ENCODE data around the gene SLC35A2. TPM values are rescaled to one million over a fixed set of nuclear protein-coding genes. Genes with fewer than 3 reads are reported as not detected.

Gene SLC35A2
- polyA plus RNA-seq (2013): 8.5 TPM

GRCh38 chrX:48911412-48912182, at the start of gene SLC35A2:
Gene SLC35A2 (minus strand): TSS chrX:48911646. CDS start chrX:48911636, 10 bp downstream.
- H3K27me3 ChIP-seq (replicated peaks in 2 of 5; ENCODE audit: control insufficient read depth in 4 of 5, insufficient read depth in 5 of 5, low read length in 4 of 5): peaks cover 0 to 3% (median 0%) of the 10 kb centered on the region in 5 experiments
- H3K4me3 ChIP-seq (ENCODE audit: control insufficient read depth in 1 of 7, extremely low read depth in 1 of 7, insufficient read depth in 4 of 7, low read depth in 2 of 7, low read length in 6 of 7): peak within 1 kb of the TSS; percentile 58 to 93 (median 76)
- 27% methylated on average over 60 of the region's 60 CpGs for WGBS (ENCODE audit: insufficient coverage)
- DNase-seq: peak; percentile 78 to 91 (median 88)
- peaks cover 7 to 37% (median 17%) of the 10 kb centered on the region in 4 experiments for H3K4me1 ChIP-seq (ENCODE audit: control extremely low read depth in 1 of 4, control insufficient read depth in 4 of 4, insufficient read depth in 4 of 4, low read length in 3 of 4)
- ChIA-PET POLR2A (interaction anchor here (0.6 to 1.9 kb wide), 5 partner anchors 10 to 47 kb away, joined by 3 to 12 read pairs (median 4); partner anchors contain the start of genes PQBP1 and TIMM17B), CTCF (interaction anchor here (0.8 to 1.7 kb wide), 3 partner anchors 20 to 32 kb away, joined by 3 to 7 read pairs (median 4); no protein-coding TSS in a partner anchor)
- H3K9me3 ChIP-seq (ENCODE audit: control extremely low read depth in 1 of 5, control insufficient read depth in 4 of 5, insufficient read depth in 2 of 5, low read depth in 1 of 5, low read length in 4 of 5): no peaks in the 10 kb centered on the region
- H3K36me3 ChIP-seq (ENCODE audit: control insufficient read depth in 4 of 4, insufficient read depth in 4 of 4, low read length in 3 of 4): peaks cover 6 to 33% (median 13%) of the 10 kb centered on the region in 4 experiments
- H3K27ac ChIP-seq (ENCODE audit: insufficient read depth in 1 of 2, low read depth in 1 of 2, low read length in 2 of 2, poor library complexity in 1 of 2, severe bottlenecking in 2 of 2): peak within 1 kb of the TSS; percentile 83 to 91

- H3K36me3 ChIP-seq (ENCODE audit: control insufficient read depth in 4 of 4, insufficient read depth in 4 of 4, low read length in 3 of 4): peaks cover 0 to 6% (median 1%) of the 10 kb centered on the region in 4 experiments
- H3K4me3 ChIP-seq (ENCODE audit: control insufficient read depth in 1 of 7, extremely low read depth in 1 of 7, insufficient read depth in 4 of 7, low read depth in 2 of 7, low read length in 6 of 7): no peak overlapping the region
- no peaks in the 10 kb centered on the region for H3K27me3 ChIP-seq (replicated peaks in 2 of 5; ENCODE audit: control insufficient read depth in 4 of 5, insufficient read depth in 5 of 5, low read length in 4 of 5)
- no peak overlapping the region for H3K27ac ChIP-seq (ENCODE audit: insufficient read depth in 1 of 2, low read depth in 1 of 2, low read length in 2 of 2, poor library complexity in 1 of 2, severe bottlenecking in 2 of 2)
- WGBS (ENCODE audit: insufficient coverage): 75% methylated on average over 2 of the region's 2 CpGs
- ChIA-PET POLR2A (no interaction called here), CTCF (interaction anchor here (1.4 kb wide), 1 partner anchor 12 kb away, joined by 4 read pairs; the partner anchor contains the start of gene KCND1)
- peaks cover 18 to 46% (median 25%) of the 10 kb centered on the region in 4 experiments for H3K4me1 ChIP-seq (ENCODE audit: control extremely low read depth in 1 of 4, control insufficient read depth in 4 of 4, insufficient read depth in 4 of 4, low read length in 3 of 4)
- DNase-seq: no peak
- peaks cover 0 to 2% (median 0%) of the 10 kb centered on the region in 5 experiments for H3K9me3 ChIP-seq (ENCODE audit: control extremely low read depth in 1 of 5, control insufficient read depth in 4 of 5, insufficient read depth in 2 of 5, low read depth in 1 of 5, low read length in 4 of 5)
These were observed 48.8 kb upstream of the SLC35A2 start for GRCh38 chrX:48960291-48960690.

GRCh38 chrX:48958635-48959094, 47.2 kb upstream of the SLC35A2 start:
- Histone ChIP-seq H3K36me3 (ENCODE audit: control insufficient read depth in 4 of 4, insufficient read depth in 4 of 4, low read length in 3 of 4) (peaks cover 0 to 15% (median 5%) of the 10 kb centered on the region in 4 experiments), H3K27ac (ENCODE audit: insufficient read depth in 1 of 2, low read depth in 1 of 2, low read length in 2 of 2, poor library complexity in 1 of 2, severe bottlenecking in 2 of 2) (peak overlapping the region; percentile 95 to 98), H3K9me3 (ENCODE audit: control extremely low read depth in 1 of 5, control insufficient read depth in 4 of 5, insufficient read depth in 2 of 5, low read depth in 1 of 5, low read length in 4 of 5) (peaks cover 0 to 2% (median 0%) of the 10 kb centered on the region in 5 experiments), H3K4me1 (ENCODE audit: control extremely low read depth in 1 of 4, control insufficient read depth in 4 of 4, insufficient read depth in 4 of 4, low read length in 3 of 4) (peaks cover 18 to 56% (median 27%) of the 10 kb centered on the region in 4 experiments), H3K4me3 (ENCODE audit: control insufficient read depth in 1 of 7, extremely low read depth in 1 of 7, insufficient read depth in 4 of 7, low read depth in 2 of 7, low read length in 6 of 7) (peak overlapping the region; percentile 43 to 81 (median 71)), H3K27me3 (replicated peaks in 2 of 5; ENCODE audit: control insufficient read depth in 4 of 5, insufficient read depth in 5 of 5, low read length in 4 of 5) (no peaks in the 10 kb centered on the region)
- ChIA-PET CTCF (interaction anchor here (1.0 to 2.0 kb wide), 6 partner anchors 10 to 85 kb away, joined by 3 to 9 read pairs (median 4); partner anchors contain the start of gene KCND1), POLR2A (interaction anchor here (0.7 to 1.3 kb wide), 6 partner anchors 14 to 208 kb away, joined by 3 to 10 read pairs (median 4); partner anchors contain the start of genes KCND1 and TFE3)
- 49% methylated on average over 18 of the region's 21 CpGs for WGBS (ENCODE audit: insufficient coverage)
- peak in 2 of 3 donors; percentile 33 to 37 for DNase-seq

- POLR2A ChIA-PET: interaction anchor here (0.5 to 1.3 kb wide), 11 partner anchors 14 to 208 kb away, joined by 3 to 10 read pairs (median 3); partner anchors contain the start of genes GRIPAP1, KCND1, PQBP1 and TFE3
- Histone ChIP-seq H3K4me1 (ENCODE audit: control extremely low read depth in 1 of 4, control insufficient read depth in 4 of 4, insufficient read depth in 4 of 4, low read length in 3 of 4) (peaks cover 18 to 61% (median 27%) of the 10 kb centered on the region in 4 experiments), H3K27ac (ENCODE audit: insufficient read depth in 1 of 2, low read depth in 1 of 2, low read length in 2 of 2, poor library complexity in 1 of 2, severe bottlenecking in 2 of 2) (peak overlapping the region; percentile 95 to 98), H3K27me3 (replicated peaks in 2 of 5; ENCODE audit: control insufficient read depth in 4 of 5, insufficient read depth in 5 of 5, low read length in 4 of 5) (no peaks in the 10 kb centered on the region), H3K4me3 (ENCODE audit: control insufficient read depth in 1 of 7, extremely low read depth in 1 of 7, insufficient read depth in 4 of 7, low read depth in 2 of 7, low read length in 6 of 7) (peak overlapping the region; percentile 57 to 87 (median 70)), H3K9me3 (ENCODE audit: control extremely low read depth in 1 of 5, control insufficient read depth in 4 of 5, insufficient read depth in 2 of 5, low read depth in 1 of 5, low read length in 4 of 5) (peaks cover 0 to 2% (median 0%) of the 10 kb centered on the region in 5 experiments), H3K36me3 (ENCODE audit: control insufficient read depth in 4 of 4, insufficient read depth in 4 of 4, low read length in 3 of 4) (peaks cover 0 to 17% (median 5%) of the 10 kb centered on the region in 4 experiments)
- 36% methylated on average over 53 of the region's 66 CpGs for WGBS (ENCODE audit: insufficient coverage)
- CTCF ChIA-PET: interaction anchor here (1.0 to 2.0 kb wide), 6 partner anchors 10 to 86 kb away, joined by 3 to 9 read pairs (median 4); partner anchors contain the start of gene KCND1
- DNase-seq: peak; percentile 97 to 99 (median 98)
These were observed 46.6 kb upstream of the SLC35A2 start for GRCh38 chrX:48957827-48958634.

- 49% methylated on average over 53 of the region's 53 CpGs for WGBS (ENCODE audit: insufficient coverage)
- peak in 1 of 3 donors; percentile 46 for DNase-seq
- ChIA-PET POLR2A (interaction anchor here (0.7 to 1.3 kb wide), 4 partner anchors 43 to 209 kb away, joined by 3 read pairs; partner anchors contain the start of genes GRIPAP1, PQBP1 and TIMM17B), CTCF (interaction anchor here (1.1 to 3.5 kb wide), 3 partner anchors 9 to 16 kb away, joined by 3 to 24 read pairs (median 3); no protein-coding TSS in a partner anchor)
- Histone ChIP-seq H3K27ac (ENCODE audit: insufficient read depth in 1 of 2, low read depth in 1 of 2, low read length in 2 of 2, poor library complexity in 1 of 2, severe bottlenecking in 2 of 2) (peak within 1 kb of the TSS; percentile 95 to 98), H3K9me3 (ENCODE audit: control extremely low read depth in 1 of 5, control insufficient read depth in 4 of 5, insufficient read depth in 2 of 5, low read depth in 1 of 5, low read length in 4 of 5) (peaks cover 0 to 2% (median 0%) of the 10 kb centered on the region in 5 experiments), H3K4me1 (ENCODE audit: control extremely low read depth in 1 of 4, control insufficient read depth in 4 of 4, insufficient read depth in 4 of 4, low read length in 3 of 4) (peaks cover 18 to 64% (median 25%) of the 10 kb centered on the region in 4 experiments), H3K27me3 (replicated peaks in 2 of 5; ENCODE audit: control insufficient read depth in 4 of 5, insufficient read depth in 5 of 5, low read length in 4 of 5) (no peaks in the 10 kb centered on the region), H3K4me3 (ENCODE audit: control insufficient read depth in 1 of 7, extremely low read depth in 1 of 7, insufficient read depth in 4 of 7, low read depth in 2 of 7, low read length in 6 of 7) (peak within 1 kb of the TSS; percentile 57 to 87 (median 71)), H3K36me3 (ENCODE audit: control insufficient read depth in 4 of 4, insufficient read depth in 4 of 4, low read length in 3 of 4) (peaks cover 2 to 17% (median 5%) of the 10 kb centered on the region in 4 experiments)
These were observed 46.0 kb upstream of the SLC35A2 start, which contains the start of gene OTUD5 for GRCh38 chrX:48957477-48957826. Gene OTUD5 (minus strand): TSS chrX:48957607. CDS start chrX:48957570, 37 bp downstream.

All from common myeloid progenitor, CD34-positive (primary cell).